HG02884 (cell line): ENCODE data around the gene EPHA8.

Experiments used
- ATAC-seq: cut with Tn5 transposase; IDR thresholded peaks from one replicate; pipeline ENCODE4 v1.9.1; 2021; ENCODE audit warnings: mild to moderate bottlenecking, moderate library complexity; ENCODE audit not compliant: unreplicated experiment

Gene EPHA8

GRCh38 chr1:22613572-22613918 lies 50.3 kb downstream of the EPHA8 start:
- ATAC-seq, result no peak

- ATAC-seq, result no peak
These were observed 50.7 kb downstream of the EPHA8 start for GRCh38 chr1:22613951-22614350.

- no peak for ATAC-seq
These were observed 52.6 kb downstream of the EPHA8 start for GRCh38 chr1:22615886-22616285.

- ATAC-seq, result no peak
These were observed 53.3 kb downstream of the EPHA8 start for GRCh38 chr1:22616571-22616970.

- no peak for ATAC-seq
These were observed 54.8 kb downstream of the EPHA8 start for GRCh38 chr1:22618056-22618455.

- ATAC-seq, result no peak
These were observed 56.0 kb downstream of the EPHA8 start for GRCh38 chr1:22619252-22619651.

GRCh38 chr1:22619798-22620197 lies 56.5 kb downstream of the EPHA8 start:
- ATAC-seq, result no peak

GRCh38 chr1:22621761-22622160 lies 58.5 kb downstream of the EPHA8 start:
- no peak for ATAC-seq

GRCh38 chr1:22625262-22625925 lies 62.1 kb downstream of the EPHA8 start:
- ATAC-seq, result no peak

GRCh38 chr1:22626237-22627157 lies 63.2 kb downstream of the EPHA8 start:
- no peak for ATAC-seq

GRCh38 chr1:22627331-22627730 lies 64.0 kb downstream of the EPHA8 start:
- no peak for ATAC-seq

- no peak for ATAC-seq
These were observed 65.6 kb downstream of the EPHA8 start for GRCh38 chr1:22628698-22629444.

- no peak for ATAC-seq
These were observed 66.6 kb downstream of the EPHA8 start for GRCh38 chr1:22629886-22630285.

- ATAC-seq, result no peak
These were observed 70.6 kb downstream of the EPHA8 start for GRCh38 chr1:22633697-22634463.

- ATAC-seq, result no peak
These were observed 72.1 kb downstream of the EPHA8 start for GRCh38 chr1:22635436-22635835.

- ATAC-seq, result no peak
These were observed 73.1 kb downstream of the EPHA8 start, which contains the start of gene C1QA for GRCh38 chr1:22636353-22636752. Gene C1QA (plus strand): TSS chr1:22636628. CDS start chr1:22637617, 989 bp downstream.

GRCh38 chr1:22636927-22637326 lies 73.6 kb downstream of the EPHA8 start:
- no peak for ATAC-seq

- ATAC-seq, result no peak
These were observed 74.7 kb downstream of the EPHA8 start for GRCh38 chr1:22637907-22638445.

GRCh38 chr1:22638476-22639234 lies 75.4 kb downstream of the EPHA8 start:
- ATAC-seq, result no peak

GRCh38 chr1:22639286-22639685 lies 76.0 kb downstream of the EPHA8 start:
- ATAC-seq, result no peak
